GM21576 (cell line): Measurements from ENCODE around the gene PRDX4.
"Not testable (repeated sequence)": the region's sequence is repeated elsewhere in the genome, so short reads cannot be mapped to it uniquely, and the experiment has no call there.

ENCODE experiments used
- ATAC-seq: cut with Tn5 transposase; IDR thresholded peaks from one replicate; pipeline ENCODE4 v1.9.1; 2021; ENCODE audit warnings: mild to moderate bottlenecking, moderate library complexity; ENCODE audit not compliant: unreplicated experiment

PRDX4 gene

DNA sequence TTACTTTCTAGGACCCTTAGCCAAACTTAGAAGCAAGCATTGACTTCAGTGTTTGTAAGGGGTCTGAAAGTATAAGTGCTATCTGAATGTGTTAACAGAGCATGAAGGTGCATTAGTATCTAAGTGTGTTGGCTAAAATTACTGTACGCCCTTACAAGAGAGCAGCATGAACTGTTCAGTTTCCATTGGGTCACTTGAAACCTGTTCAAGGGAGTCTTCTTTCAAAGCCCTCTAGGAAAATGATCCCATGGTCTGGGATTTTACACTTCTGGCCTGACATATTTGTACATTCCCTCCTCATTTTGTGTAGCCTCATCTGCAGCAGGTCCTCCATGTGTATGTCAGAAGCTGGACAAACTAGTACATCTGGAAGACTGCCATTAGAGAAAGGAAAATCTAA, 3.2 kb downstream of the PRDX4 start:
- ATAC-seq: no peak

DNA sequence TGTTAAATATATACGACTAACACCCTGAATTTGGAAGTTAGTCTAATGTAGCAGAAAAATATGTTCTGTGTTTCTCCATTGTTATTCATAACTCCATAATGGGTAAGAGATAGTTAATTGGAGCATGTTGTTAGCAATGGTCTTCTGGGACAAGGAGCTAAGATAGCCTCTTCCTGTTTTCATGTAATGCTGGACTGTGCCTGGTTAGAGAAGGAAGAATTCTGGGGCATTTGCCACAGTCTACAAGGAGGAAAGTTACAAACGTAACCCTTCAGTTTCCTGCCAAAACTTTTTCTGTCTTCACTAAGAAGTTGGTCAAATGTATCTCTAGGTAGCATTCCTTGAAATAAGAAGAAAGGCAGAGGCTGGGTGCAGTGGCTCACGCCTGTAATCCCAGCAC, 5.8 kb downstream of the PRDX4 start:
- no peak for ATAC-seq

DNA sequence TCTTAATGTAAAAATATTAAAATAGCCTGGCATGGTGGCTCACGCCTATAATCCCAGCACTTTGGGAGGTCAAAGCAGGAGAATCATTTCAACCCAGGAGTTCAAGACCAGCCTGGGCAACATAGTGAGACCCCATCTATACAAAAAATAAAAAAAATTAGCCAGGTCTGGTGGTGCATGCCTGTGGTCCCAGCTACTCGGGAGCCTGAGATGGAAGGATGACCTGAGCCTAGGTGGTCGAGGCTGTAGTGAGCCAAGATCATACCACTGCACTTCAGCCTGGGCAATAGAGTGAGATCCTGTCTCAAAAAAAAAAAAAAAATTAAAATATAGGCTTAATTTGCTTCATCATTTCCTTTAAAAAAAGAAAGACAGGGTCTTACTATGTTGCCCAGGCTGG, 9.2 kb downstream of the PRDX4 start:
- not testable (repeated sequence) for ATAC-seq

DNA sequence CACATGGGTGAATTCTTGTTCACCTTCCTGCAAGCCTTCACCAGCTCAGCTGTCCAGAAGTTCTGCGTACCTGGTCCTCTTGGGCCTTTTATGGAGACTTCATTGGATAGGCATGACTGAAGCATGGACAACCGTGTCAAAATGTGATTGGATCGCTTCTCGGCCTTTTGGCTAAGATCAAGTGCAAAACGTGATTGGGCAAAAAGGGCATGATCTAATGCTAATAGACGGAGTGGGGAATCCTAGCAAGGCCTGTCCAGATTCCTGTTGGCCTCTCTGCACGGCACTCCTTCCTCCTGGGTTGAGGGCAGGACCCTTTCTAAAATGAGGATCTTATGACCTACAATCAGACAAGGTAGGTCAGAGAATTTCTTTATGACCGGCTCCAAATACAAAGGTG, 24.9 kb downstream of the PRDX4 start:
- no peak for ATAC-seq

DNA sequence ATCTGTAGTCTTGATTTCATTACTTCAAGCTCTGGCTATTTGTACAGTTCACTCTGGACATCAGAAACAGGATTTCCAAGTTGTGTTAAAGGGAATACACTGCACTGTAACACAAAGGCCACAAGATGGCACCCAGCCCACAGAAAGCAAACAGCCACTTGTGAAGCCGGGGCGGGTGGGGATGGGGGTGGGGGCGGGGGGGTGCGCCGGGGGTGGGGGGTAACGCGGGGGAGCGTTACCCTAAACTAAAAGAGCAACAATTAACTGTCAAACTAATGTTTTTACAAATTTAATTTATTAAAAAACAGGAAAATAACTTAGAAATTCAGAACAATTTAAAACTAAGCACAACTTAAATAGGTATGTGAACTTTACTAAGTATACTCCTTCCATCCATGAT, 27.3 kb downstream of the PRDX4 start:
- ATAC-seq: peak; percentile 77

DNA sequence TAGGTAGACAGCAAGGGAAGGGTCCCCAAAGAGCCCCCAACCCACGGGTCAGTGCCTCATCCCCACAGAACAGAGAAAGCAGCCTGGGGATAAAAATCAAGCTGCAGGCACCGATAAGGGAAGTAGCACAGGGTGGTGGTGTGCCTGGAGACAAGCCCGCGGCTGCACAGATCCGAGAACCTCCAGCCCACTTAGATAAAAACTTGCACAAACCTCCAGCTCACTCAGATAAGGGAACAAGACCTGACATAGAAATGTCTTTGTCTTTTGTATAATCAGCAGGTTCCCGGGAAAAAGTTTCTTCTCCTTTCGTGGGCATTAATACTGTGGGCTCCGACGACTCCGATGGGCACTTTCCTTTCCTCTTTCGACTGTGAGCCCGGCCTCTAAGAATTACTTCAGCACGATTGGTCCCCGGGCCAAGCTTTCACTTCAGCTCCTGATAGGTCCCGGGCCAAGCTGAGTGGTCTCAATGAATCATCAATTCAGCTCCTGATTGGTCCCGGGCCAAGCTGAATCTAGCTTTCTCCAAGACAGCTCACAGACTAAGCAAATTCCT, 32.4 kb downstream of the PRDX4 start:
- no peak for ATAC-seq

DNA sequence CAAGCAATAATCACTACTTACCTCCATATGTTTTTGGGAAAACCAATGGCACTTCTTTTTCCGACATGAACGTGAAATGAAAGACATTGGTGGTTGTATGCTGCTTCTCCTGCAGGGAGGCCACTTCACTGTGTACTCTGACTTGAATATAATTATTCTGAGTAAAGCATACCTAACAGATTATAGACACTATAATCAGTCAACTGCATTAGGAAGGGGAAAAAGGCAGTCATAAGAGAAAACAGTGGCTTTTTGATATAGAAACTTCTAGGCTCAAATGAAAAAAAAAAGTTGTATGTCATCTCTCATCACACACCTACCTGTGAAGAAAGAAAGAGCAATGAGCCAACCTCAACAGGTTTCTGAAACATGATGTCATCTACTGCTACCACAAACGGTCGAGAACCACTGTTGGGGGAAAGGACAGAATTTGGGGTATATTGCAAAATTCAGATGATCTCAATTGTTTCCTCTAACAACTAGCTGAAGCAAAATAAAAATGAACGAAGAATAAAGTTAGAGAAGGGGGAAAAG, 37.4 kb downstream of the PRDX4 start:
- ATAC-seq: no peak

DNA sequence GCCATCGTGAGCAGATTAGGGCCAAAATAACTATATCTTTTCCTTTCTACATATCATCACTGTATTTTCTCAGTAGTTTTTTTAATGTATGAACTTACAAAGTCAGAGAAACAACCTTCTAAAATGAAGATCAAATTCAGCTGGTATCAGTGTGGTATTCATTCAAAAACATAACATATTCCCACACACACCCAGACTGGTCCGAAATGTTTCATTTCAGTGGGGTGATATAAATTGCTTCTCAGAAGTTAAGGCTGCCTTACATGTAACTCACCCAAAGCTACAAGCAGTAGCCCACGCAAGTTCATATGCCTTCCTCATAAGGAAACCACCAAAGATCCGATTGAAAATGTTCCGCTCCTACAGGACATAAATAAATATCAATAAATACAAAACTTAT, 37.9 kb downstream of the PRDX4 start:
- ATAC-seq: no peak

DNA sequence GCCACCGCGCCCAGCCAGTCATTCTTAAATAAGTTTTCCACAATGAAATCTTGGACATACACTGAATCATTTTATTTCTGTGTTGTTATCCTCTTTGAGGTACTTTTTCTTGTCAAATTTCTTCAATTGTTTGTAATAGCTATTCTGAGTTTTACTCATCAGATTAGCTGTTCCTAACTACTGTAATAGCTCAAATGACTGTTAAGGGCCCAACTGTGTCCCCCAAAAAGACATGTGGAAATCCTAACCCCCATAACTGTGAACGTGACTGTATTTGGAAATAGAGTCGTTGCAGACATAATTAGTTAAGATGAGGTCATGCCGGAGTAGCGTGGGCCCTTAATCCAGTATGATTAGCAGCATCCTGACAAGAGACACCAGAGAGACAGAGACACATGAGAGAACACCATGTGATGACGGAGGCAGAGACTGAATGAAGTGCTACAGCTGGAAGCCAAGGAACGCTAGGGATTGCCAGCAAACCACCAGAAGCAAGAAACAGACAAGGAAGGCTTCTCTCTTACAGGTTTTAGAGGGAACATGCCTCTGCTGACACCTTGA, 52.9 kb downstream of the PRDX4 start:
- no peak for ATAC-seq

DNA sequence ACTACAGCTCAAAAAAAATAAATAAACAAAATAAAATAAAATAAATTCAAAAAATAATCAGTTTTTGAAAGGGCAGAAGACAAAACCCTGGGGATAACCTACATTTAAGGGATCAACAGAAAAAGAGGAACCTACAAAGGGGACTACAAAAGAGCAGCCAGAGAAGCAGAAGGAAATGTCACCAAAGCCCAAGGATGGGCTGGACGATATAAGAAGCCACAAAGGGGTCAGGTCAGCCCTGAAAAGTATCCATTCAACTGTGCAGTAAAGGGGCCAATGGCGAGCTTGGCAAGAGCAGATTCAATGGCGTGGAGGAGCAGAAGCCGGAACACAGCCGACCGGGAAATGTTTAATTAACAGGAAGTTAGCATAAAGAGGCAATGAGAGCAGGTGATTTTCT, 58.9 kb downstream of the PRDX4 start:
- no peak for ATAC-seq

DNA sequence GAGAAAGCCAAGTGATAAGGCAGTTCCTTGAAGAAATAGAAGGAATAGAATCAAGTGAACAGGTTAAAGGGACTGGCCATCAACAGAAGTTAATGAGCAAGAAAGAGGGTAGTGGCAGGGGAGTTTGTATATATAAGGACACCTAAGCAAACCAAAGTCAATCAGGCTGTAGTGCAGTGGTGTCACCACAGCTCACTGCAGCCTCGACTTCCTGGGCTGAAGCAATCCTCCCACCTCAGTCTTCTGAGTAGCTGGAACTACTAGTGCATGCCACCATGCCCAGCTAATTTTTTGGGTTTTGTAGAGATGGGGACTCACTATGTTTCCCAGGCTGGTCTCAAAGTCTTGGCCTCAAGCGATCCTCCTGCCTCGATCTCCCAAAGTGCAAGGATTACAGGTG, 59.9 kb downstream of the PRDX4 start:
- no peak for ATAC-seq

DNA sequence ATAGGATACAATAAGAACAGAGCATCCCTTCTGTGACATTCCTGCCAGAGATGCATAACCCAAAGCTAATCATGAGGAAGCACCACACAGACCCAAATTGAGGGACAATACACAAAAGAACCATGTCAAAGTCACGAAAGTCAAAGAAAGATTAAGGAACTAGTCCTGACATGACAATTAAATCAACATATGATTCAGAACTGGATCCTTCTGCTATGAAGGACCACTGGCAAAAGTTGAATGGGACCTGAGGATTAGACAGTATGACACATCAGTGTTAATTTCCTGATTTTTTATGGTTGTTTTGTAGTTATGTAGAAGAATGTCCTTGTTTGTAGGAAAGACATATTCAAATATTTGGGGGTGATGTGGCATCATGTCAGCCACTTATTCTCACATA, 61.9 kb downstream of the PRDX4 start:
- ATAC-seq: no peak

DNA sequence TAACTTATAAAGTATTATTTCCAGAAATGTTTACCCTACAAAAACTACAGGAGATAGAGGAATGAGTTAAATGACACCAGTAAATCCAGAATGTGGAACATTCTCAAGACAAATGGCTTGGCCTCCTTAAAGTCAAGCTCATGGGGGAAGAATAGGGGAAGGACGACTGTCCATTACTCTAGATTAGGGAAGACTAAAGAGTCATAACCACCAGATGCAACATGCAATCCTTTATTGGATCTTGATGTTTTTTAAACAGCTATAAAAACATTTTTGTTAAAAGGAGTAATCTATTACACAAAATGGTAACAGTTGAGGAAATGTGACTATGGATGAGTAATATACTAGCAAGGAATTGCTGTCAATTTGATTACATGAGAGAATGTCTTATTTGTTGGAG, 64.7 kb downstream of the PRDX4 start:
- ATAC-seq: no peak

DNA sequence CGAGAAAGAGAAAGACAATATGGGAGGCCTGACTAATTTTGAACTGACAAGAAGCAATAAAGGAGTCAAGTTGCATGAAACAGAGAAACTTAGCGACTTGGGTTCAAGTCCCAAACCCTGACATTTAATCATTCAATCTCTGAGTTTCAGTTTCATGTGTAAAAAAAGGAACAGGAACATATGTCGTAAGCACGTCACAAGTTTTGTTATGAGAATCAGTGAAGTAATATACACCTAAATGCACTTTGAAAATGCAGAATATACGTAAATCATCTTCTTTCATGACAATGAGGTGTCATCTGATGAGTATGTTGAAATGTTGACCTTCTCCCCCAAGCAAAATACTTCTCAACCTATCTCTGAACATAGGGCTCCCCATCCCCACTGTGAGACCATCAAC, 65.4 kb downstream of the PRDX4 start:
- peak; percentile 77 for ATAC-seq
